GM12878 (cell line): ENCODE measurements around the gene LPCAT4. TPM values are rescaled to one million over a fixed set of nuclear protein-coding genes. Genes with fewer than 3 reads are reported as not detected.

ENCODE experiments used
- ATAC-seq: fragments of 200-7000 bp; cut with Tn5 transposase; 3 replicates; pipeline ENCODE4 v1.9.1; 2020; ENCODE audit warnings: mild to moderate bottlenecking, moderate library complexity
- BruUV-seq: library from RNA; stranded (reverse); fragments of 400-500 nt; replicated peaks from 2 replicates; lab custom pipeline; 2021; lab: Mats Ljungman, UMichigan
- CTCF ChIA-PET: fragments of 300-600 bp; sonication (Branson Sonifier 250); formaldehyde crosslinking; extraction: SDS; loops from one replicate; lab custom pipeline; 2021; ENCODE audit warnings: inconsistent platforms; lab: Yijun Ruan, JAX
- POLR2A ChIA-PET: fragments of 350-600 bp; formaldehyde crosslinking; extraction: SDS; loops from one replicate; lab custom pipeline; 2021; ENCODE audit warnings: inconsistent platforms; lab: Charles Lee
- RAD21 ChIA-PET: fragments of 300-600 bp; sonication (Branson Sonifier 250); formaldehyde crosslinking; loops from one replicate; lab custom pipeline; 2023; ENCODE audit warnings: antibody characterized with exemption; ENCODE audit not compliant: unreplicated experiment; lab: Charles Lee
- SMC1A ChIA-PET: fragments of 300-600 bp; sonication (Branson Sonifier 250); formaldehyde crosslinking; loops from one replicate; lab custom pipeline; 2023; ENCODE audit not compliant: unreplicated experiment, uncharacterized antibody; lab: Charles Lee
- DNase-seq: peaks from one replicate; pipeline ENCODE4 v3.0.0-alpha.2; 2011; ENCODE audit warnings: low read depth, low spot score
- FAIRE-seq: peaks from 3 replicates; lab custom pipeline; 2011; peaks lifted over from hg19 to GRCh38; lab: Jason Lieb, UNC
- H2AFZ ChIP-seq: 2 replicates; pipeline ENCODE4 v1.6.0; 2011; ENCODE audit warnings: low read depth, low read length, control low read depth; ENCODE audit not compliant: control insufficient read depth
- H3K27ac ChIP-seq: 2 replicates; pipeline ENCODE4 v1.5.1; 2011; ENCODE audit warnings: control low read depth; ENCODE audit not compliant: control insufficient read depth, insufficient read depth
- H3K27me3 ChIP-seq, 2 experiments: replicated peaks in 1 of 2; 2 replicates each; pipeline versions ENCODE4 v1.6.0 to v1.6.1; 2011; ENCODE audit warnings: low read length in 1 of 2; ENCODE audit not compliant: control insufficient read depth in 2 of 2, insufficient read depth in 2 of 2
- H3K36me3 ChIP-seq, 2 experiments: 2 replicates each; pipeline ENCODE4 v1.5.1; 2011; ENCODE audit warnings: low read length in 1 of 2; ENCODE audit not compliant: control insufficient read depth in 2 of 2, insufficient read depth in 2 of 2
- H3K4me1 ChIP-seq: 2 replicates; pipeline ENCODE4 v1.6.1; 2011; ENCODE audit warnings: mild to moderate bottlenecking, low read length, moderate library complexity, mixed read lengths; ENCODE audit not compliant: control insufficient read depth, insufficient read depth
- H3K4me2 ChIP-seq: 2 replicates; pipeline ENCODE4 v1.6.0; 2011; ENCODE audit warnings: control low read depth; ENCODE audit not compliant: control insufficient read depth, insufficient read depth
- H3K4me3 ChIP-seq: fragments of 200-600 bp; sonication (generic); 2 replicates; pipeline ENCODE4 v1.5.1; 2016
- H3K79me2 ChIP-seq: 2 replicates; pipeline ENCODE4 v1.6.0; 2011; ENCODE audit warnings: low read length; ENCODE audit not compliant: control insufficient read depth, insufficient read depth
- H3K9ac ChIP-seq: 2 replicates; pipeline ENCODE4 v1.8.0; 2011; ENCODE audit warnings: low read length, control low read depth, mixed read lengths; ENCODE audit not compliant: control insufficient read depth, insufficient read depth
- H3K9me3 ChIP-seq: replicated peaks from 3 replicates; pipeline ENCODE4 v1.5.1; 2011; ENCODE audit warnings: mild to moderate bottlenecking, low read length; ENCODE audit not compliant: control insufficient read depth, insufficient read depth
- H4K20me1 ChIP-seq: 2 replicates; pipeline ENCODE4 v1.6.0; 2011; ENCODE audit not compliant: control insufficient read depth, insufficient read depth
- DPF2 ChIP-seq: fragments of 450-650 bp; IDR thresholded peaks from 2 replicates; pipeline ENCODE4 v1.6.1; 2017; ENCODE audit warnings: mild to moderate bottlenecking
- EGR1 ChIP-seq, 2 experiments: IDR thresholded peaks; 1 replicate in 1 of 2; 2 replicates in 1 of 2; pipeline ENCODE4 v1.6.1; 2011 to 2012; ENCODE audit warnings: low read depth in 2 of 2, low read length in 2 of 2, borderline replicate concordance in 1 of 2, mild to moderate bottlenecking in 1 of 2, moderate library complexity in 1 of 2
- ESRRA ChIP-seq: IDR thresholded peaks from 2 replicates; pipeline ENCODE4 v1.6.1; 2012; ENCODE audit warnings: mild to moderate bottlenecking, low read length, improper control_type of control experiment
- HCFC1 ChIP-seq: fragments of 150-350 bp; IDR thresholded peaks from 2 replicates; pipeline ENCODE4 v1.6.1; 2014; ENCODE audit warnings: low read length
- MLLT1 ChIP-seq: fragments of 450-650 bp; IDR thresholded peaks from 2 replicates; pipeline ENCODE4 v1.6.1; 2016; ENCODE audit warnings: mild to moderate bottlenecking
- NBN ChIP-seq: fragments of 450-650 bp; IDR thresholded peaks from 2 replicates; pipeline ENCODE4 v1.6.1; 2016
- NFYA ChIP-seq: IDR thresholded peaks from 2 replicates; pipeline ENCODE4 v1.6.1; 2011; ENCODE audit warnings: low read depth, mild to moderate bottlenecking, low read length, improper control_type of control experiment, borderline replicate concordance
- POLR2AphosphoS5 ChIP-seq: IDR thresholded peaks from 2 replicates; pipeline ENCODE4 v1.6.1; 2011; ENCODE audit warnings: mild to moderate bottlenecking, low read length, inconsistent platforms
- RAD21 ChIP-seq: IDR thresholded peaks from 2 replicates; pipeline ENCODE4 v1.6.1; 2011; ENCODE audit warnings: mild to moderate bottlenecking, low read depth, low read length, moderate library complexity; ENCODE audit not compliant: insufficient read depth
- SMAD1 ChIP-seq: fragments of 450-650 bp; IDR thresholded peaks from 2 replicates; pipeline ENCODE4 v1.6.1; 2018; ENCODE audit warnings: mild to moderate bottlenecking, low read depth; ENCODE audit not compliant: partially characterized antibody
- SRF ChIP-seq, 2 experiments: IDR thresholded peaks; 2 replicates each; pipeline ENCODE4 v1.6.1; 2011; ENCODE audit warnings: low read depth in 2 of 2, low read length in 2 of 2, mild to moderate bottlenecking in 1 of 2, moderate library complexity in 1 of 2
- SUPT20H ChIP-seq: IDR thresholded peaks from 2 replicates; pipeline ENCODE4 v1.6.1; 2011; ENCODE audit warnings: low read depth, mild to moderate bottlenecking, low read length, moderate library complexity, borderline replicate concordance; ENCODE audit not compliant: control insufficient read depth
- TCF7 ChIP-seq: IDR thresholded peaks from 2 replicates; pipeline ENCODE4 v1.6.1; 2014; ENCODE audit warnings: antibody characterized with exemption, borderline replicate concordance
- ZBTB33 ChIP-seq: fragments of 450-650 bp; IDR thresholded peaks from 2 replicates; pipeline ENCODE4 v1.6.1; 2017; ENCODE audit warnings: mild to moderate bottlenecking
- WGBS: methylation state at CpG from one replicate; pipeline ENCODE4 v1.1.6; 2016; ENCODE audit warnings: low lambda C conversion rate; ENCODE audit not compliant: insufficient replicate concordance, insufficient coverage; ENCODE audit errors: missing lambda C conversion rate; 5-methylcytosine and 5-hydroxymethylcytosine counted together
- in situ Hi-C: fragments of 300-500 bp; cut with MboI; formaldehyde crosslinking; loops from 9 replicates; pipeline ENCODE4 v1.14.3; 2018; ENCODE audit warnings: mixed read lengths
- intact Hi-C: fragments of 100-400 bp; cut with micrococcal nuclease; formaldehyde crosslinking; loops from one replicate; pipeline ENCODE4 v1.14.2; 2022; ENCODE audit not compliant: unreplicated experiment
- polyA plus RNA-seq, 11 experiments: library from polyadenylated mRNA; depleted of rRNA in 4 of 11; unstranded in 6 of 11; stranded (reverse) in 5 of 11; fragments of >200 nt; fragmentation: Nextera tagmentation in 4 of 11; fragmentation: Illumina TruSeq in 1 of 11; extraction: Ambion mirVana in 4 of 11; extraction: Trizol in 1 of 11; gene quantifications; 1 replicate in 1 of 11; 2 replicates in 10 of 11; pipeline versions ENCODE4 v1.2.1 to v1.2.3, GENCODE V29; 2011 to 2016; ENCODE audit warnings: inconsistent platforms in 2 of 11, missing spikeins in 2 of 11, low read depth in 1 of 11
- total RNA-seq, 4 experiments: library from RNA; depleted of rRNA in 3 of 4; stranded (reverse); fragments of >200 nt in 3 of 4; fragmentation: Illumina TruSeq in 1 of 4; extraction: Trizol in 1 of 4; gene quantifications; 2 replicates each; pipeline versions ENCODE4 v1.2.1 to v1.2.3, GENCODE V29; 2013 to 2021
- TF ChIP-seq, protein P1 (sequence below): IDR thresholded peaks from 2 replicates; pipeline ENCODE4 v1.6.1; 2012; ENCODE audit warnings: low read depth, low read length, improper control_type of control experiment
- TF ChIP-seq, protein P2 (sequence below): IDR thresholded peaks from 2 replicates; pipeline ENCODE4 v1.6.1; 2012; ENCODE audit warnings: mild to moderate bottlenecking, low read depth, low read length

Gene LPCAT4
- total and polyA plus RNA-seq, 10 of the 15 experiments (the other 5 are each of a cell fraction or from before 2014, with no cell fraction given): 14.4 to 57.2 (median 33.0) TPM

DNA sequence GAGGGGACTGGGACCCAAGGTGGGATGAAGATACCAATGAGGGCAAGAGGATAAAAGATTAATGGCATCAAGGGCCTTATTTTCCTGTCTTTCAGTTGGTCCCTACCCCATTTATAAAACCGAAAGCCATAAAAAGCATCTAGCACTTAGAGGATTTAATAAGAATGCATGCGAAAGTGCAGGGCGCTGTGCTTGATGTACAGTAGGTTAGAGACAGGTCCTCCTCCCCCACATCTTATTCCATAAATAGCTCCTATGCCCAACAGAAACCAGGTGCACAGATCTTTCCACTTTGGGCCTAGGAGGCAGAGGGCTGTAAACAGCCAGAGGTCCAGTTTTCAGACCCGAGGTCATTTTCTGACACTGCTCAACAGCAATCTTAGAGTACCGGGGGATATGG is 1.2 kb downstream of the LPCAT4 start:
- H3K4me3 ChIP-seq: peak overlapping the region; percentile 83
- POLR2A ChIA-PET: interaction anchor here (0.5 to 2.6 kb wide), 5 partner anchors 23 to 82 kb away, joined by 3 to 11 read pairs (median 4); partner anchors contain the start of genes NOP10, NUTM1 and SLC12A6
- TF ChIP-seq HCFC1 (no peak), NBN (no peak), MLLT1 (no peak), DPF2 (no peak), EGR1 (IDR thresholded peaks at IDR 0.05; ENCODE audit: borderline replicate concordance in 1 of 2, low read depth in 2 of 2, low read length in 2 of 2) (no peak), ZBTB33 (no peak), TCF7 (no peak), RAD21 (no peak), POLR2AphosphoS5 (no peak), SUPT20H (no peak), SMAD1 (no peak), ESRRA (no peak), SRF (IDR thresholded peaks at IDR 0.05; ENCODE audit: low read depth in 2 of 2, low read length in 2 of 2) (no peak), NFYA (no peak)
- TF ChIP-seq, protein P1, sequence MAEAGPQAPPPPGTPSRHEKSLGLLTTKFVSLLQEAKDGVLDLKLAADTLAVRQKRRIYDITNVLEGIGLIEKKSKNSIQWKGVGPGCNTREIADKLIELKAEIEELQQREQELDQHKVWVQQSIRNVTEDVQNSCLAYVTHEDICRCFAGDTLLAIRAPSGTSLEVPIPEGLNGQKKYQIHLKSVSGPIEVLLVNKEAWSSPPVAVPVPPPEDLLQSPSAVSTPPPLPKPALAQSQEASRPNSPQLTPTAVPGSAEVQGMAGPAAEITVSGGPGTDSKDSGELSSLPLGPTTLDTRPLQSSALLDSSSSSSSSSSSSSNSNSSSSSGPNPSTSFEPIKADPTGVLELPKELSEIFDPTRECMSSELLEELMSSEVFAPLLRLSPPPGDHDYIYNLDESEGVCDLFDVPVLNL: no peak
- TF ChIP-seq, protein P2, sequence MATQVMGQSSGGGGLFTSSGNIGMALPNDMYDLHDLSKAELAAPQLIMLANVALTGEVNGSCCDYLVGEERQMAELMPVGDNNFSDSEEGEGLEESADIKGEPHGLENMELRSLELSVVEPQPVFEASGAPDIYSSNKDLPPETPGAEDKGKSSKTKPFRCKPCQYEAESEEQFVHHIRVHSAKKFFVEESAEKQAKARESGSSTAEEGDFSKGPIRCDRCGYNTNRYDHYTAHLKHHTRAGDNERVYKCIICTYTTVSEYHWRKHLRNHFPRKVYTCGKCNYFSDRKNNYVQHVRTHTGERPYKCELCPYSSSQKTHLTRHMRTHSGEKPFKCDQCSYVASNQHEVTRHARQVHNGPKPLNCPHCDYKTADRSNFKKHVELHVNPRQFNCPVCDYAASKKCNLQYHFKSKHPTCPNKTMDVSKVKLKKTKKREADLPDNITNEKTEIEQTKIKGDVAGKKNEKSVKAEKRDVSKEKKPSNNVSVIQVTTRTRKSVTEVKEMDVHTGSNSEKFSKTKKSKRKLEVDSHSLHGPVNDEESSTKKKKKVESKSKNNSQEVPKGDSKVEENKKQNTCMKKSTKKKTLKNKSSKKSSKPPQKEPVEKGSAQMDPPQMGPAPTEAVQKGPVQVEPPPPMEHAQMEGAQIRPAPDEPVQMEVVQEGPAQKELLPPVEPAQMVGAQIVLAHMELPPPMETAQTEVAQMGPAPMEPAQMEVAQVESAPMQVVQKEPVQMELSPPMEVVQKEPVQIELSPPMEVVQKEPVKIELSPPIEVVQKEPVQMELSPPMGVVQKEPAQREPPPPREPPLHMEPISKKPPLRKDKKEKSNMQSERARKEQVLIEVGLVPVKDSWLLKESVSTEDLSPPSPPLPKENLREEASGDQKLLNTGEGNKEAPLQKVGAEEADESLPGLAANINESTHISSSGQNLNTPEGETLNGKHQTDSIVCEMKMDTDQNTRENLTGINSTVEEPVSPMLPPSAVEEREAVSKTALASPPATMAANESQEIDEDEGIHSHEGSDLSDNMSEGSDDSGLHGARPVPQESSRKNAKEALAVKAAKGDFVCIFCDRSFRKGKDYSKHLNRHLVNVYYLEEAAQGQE: no peak

More for the DNA sequence above, 1.2 kb downstream of the LPCAT4 start:
- Histone ChIP-seq H3K27me3 (no peaks in the 10 kb centered on the region), H3K9ac (peak overlapping the region; percentile 33), H2AFZ (peak overlapping the region; percentile 40), H3K4me2 (peak overlapping the region; percentile 98), H3K36me3 (peaks cover 0 to 12% of the 10 kb centered on the region in 2 experiments; a peak in 3 of 4 replicates), H3K79me2 (peaks cover 27% of the 10 kb centered on the region), H3K4me1 (peaks cover 34% of the 10 kb centered on the region), H4K20me1 (no peaks in the 10 kb centered on the region), H3K27ac (peak overlapping the region; percentile 0; the same call in 1 of the 2 replicates), H3K9me3 (no peaks in the 10 kb centered on the region)
- ATAC-seq: no peak
- 2% methylated on average over 5 of the region's 5 CpGs for WGBS
- no peak for DNase-seq
- in situ Hi-C loops (no loop called here), intact Hi-C loops (loop anchor here (2.0 to 5.0 kb wide), 3 partner anchors 39 to 303 kb away; partner anchors contain the start of genes EMC7 and PGBD4)
- ChIA-PET CTCF (interaction anchor here (0.8 to 4.3 kb wide), 8 partner anchors 23 to 218 kb away, joined by 3 to 66 read pairs (median 3); partner anchors contain the start of genes GOLGA8B, NOP10, NUTM1 and SLC12A6), SMC1A (interaction anchor here (1.2 to 3.9 kb wide), 7 partner anchors 11 to 177 kb away, joined by 3 to 30 read pairs (median 10); partner anchors contain the start of genes NOP10, NUTM1 and SLC12A6), RAD21 (interaction anchor here (0.9 to 4.3 kb wide), 12 partner anchors 8 to 222 kb away, joined by 3 to 37 read pairs (median 8); partner anchors contain the start of genes EMC4, NOP10, NUTM1 and SLC12A6)
- no TSS peak for BruUV-seq
- no peak for FAIRE-seq
